Measurements from ENCODE around the gene IFI6. TPM values are rescaled to one million over a fixed set of nuclear protein-coding genes. Genes with fewer than 3 reads are reported as not detected.

IFI6 gene
- total RNA-seq, 1 experiment from 2014 or later: 44.5 TPM

DNA sequence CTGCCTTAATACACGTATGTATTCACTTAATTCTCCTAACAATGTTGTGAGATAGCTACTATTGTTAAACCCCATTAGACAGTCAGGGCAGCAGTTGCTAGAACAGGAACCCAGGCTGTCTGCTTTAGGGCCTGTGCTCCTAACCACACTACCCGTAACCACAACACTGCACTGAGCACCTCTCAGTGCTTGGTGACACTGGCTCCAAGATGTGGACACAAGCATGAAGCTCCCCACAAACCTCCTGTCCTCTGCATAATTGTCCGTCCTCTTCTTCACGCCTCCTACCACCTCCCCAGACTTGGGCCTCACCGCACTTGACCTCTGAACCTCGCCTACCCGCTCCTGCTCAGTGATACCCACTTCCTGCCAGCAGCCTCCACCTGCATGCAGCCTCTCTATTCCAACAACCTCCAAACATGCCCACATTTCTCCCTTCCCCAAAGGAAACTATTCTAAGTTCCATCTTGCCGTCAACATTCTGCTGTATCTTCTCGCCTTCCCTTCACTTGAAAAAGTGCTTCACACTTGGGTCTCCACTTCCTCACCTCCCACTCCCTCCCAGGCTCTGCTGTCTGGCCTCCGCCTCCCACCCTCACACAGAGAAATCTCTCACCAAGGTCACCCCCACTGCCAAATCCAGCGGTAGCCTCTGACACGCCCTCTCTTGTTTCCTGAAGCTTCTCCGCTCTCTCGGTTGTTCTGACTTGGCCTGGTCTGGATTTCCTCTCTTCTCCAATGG is 53.5 kb downstream of the IFI6 start:
- no TSS peak for BruUV-seq (replicated peaks)
- no peaks in the 10 kb centered on the region for H3K27me3 ChIP-seq (replicated peaks; ENCODE audit: control insufficient read depth, insufficient read depth, low read length)
- CTCF ChIA-PET: no interaction called here
- no peaks in the 10 kb centered on the region for H3K4me1 ChIP-seq
- Mint-ChIP-seq H3K4me1 (ENCODE audit: low read depth, unreplicated experiment) (no peaks in the 10 kb centered on the region), H3K27ac (ENCODE audit: unreplicated experiment) (no peak overlapping the region), H3K36me3 (ENCODE audit: insufficient read depth, unreplicated experiment) (no peaks in the 10 kb centered on the region), H3K9me3 (ENCODE audit: unreplicated experiment) (no peaks in the 10 kb centered on the region), H3K4me3 (ENCODE audit: unreplicated experiment) (no peak overlapping the region), H3K27me3 (ENCODE audit: insufficient read depth, unreplicated experiment) (peaks cover 2% of the 10 kb centered on the region)
- DNase-seq: no peak
- H3K9me3 ChIP-seq: no peaks in the 10 kb centered on the region
- no peaks in the 10 kb centered on the region for H3K36me3 ChIP-seq (ENCODE audit: control insufficient read depth, insufficient read depth, low read length)
- POLR2A ChIA-PET: no interaction called here
- intact Hi-C loops (cut with micrococcal nuclease; ENCODE audit: unreplicated experiment): no loop called here
- TF ChIP-seq, protein P1, sequence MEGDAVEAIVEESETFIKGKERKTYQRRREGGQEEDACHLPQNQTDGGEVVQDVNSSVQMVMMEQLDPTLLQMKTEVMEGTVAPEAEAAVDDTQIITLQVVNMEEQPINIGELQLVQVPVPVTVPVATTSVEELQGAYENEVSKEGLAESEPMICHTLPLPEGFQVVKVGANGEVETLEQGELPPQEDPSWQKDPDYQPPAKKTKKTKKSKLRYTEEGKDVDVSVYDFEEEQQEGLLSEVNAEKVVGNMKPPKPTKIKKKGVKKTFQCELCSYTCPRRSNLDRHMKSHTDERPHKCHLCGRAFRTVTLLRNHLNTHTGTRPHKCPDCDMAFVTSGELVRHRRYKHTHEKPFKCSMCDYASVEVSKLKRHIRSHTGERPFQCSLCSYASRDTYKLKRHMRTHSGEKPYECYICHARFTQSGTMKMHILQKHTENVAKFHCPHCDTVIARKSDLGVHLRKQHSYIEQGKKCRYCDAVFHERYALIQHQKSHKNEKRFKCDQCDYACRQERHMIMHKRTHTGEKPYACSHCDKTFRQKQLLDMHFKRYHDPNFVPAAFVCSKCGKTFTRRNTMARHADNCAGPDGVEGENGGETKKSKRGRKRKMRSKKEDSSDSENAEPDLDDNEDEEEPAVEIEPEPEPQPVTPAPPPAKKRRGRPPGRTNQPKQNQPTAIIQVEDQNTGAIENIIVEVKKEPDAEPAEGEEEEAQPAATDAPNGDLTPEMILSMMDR (IDR thresholded peaks at IDR 0.05; ENCODE audit: insufficient read depth in 1 of 2, low read depth in 1 of 2, low read length in 1 of 2, severe bottlenecking in 1 of 2, unreplicated experiment in 1 of 2): no peak
- H3K4me3 ChIP-seq (ENCODE audit: low read depth, low read length): no peak overlapping the region

DNA sequence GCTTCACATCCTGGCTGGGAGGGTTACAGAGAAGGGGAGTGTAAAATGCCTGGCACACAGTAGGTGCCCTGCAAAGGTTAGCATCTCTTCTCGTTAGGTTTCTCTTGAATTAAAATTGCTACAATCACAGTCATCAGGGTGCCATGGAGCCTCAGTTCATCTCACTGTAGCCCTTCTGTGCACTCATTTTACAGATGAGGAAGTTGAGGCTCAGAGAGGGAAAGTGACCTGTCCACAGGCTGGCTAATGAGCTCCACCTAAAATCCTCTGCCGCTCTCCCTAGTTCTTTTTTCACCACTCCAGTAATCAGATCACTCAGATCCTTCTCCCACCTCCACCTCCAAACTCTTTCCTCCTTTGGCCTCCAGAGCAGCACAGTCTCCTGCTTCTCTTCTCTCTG is 54.6 kb downstream of the IFI6 start:
- no peak for DNase-seq
- TF ChIP-seq, protein P1 (IDR thresholded peaks at IDR 0.05; ENCODE audit: insufficient read depth in 1 of 2, low read depth in 1 of 2, low read length in 1 of 2, severe bottlenecking in 1 of 2, unreplicated experiment in 1 of 2): no peak
- H3K4me1 ChIP-seq: no peaks in the 10 kb centered on the region
- no peaks in the 10 kb centered on the region for H3K36me3 ChIP-seq (ENCODE audit: control insufficient read depth, insufficient read depth, low read length)
- no TSS peak for BruUV-seq (replicated peaks)
- H3K4me3 ChIP-seq (ENCODE audit: low read depth, low read length): no peak overlapping the region
- no peak overlapping the region for H3K27ac Mint-ChIP-seq (ENCODE audit: unreplicated experiment)
- H3K9me3 ChIP-seq: no peaks in the 10 kb centered on the region
- no peaks in the 10 kb centered on the region for H3K9me3 Mint-ChIP-seq (ENCODE audit: unreplicated experiment)
- H3K4me1 Mint-ChIP-seq (ENCODE audit: low read depth, unreplicated experiment): no peaks in the 10 kb centered on the region
- H3K4me3 Mint-ChIP-seq (ENCODE audit: unreplicated experiment): no peak overlapping the region
- POLR2A ChIA-PET: no interaction called here
- H3K36me3 Mint-ChIP-seq (ENCODE audit: insufficient read depth, unreplicated experiment): no peaks in the 10 kb centered on the region
- CTCF ChIA-PET: interaction anchor here (0.5 to 0.9 kb wide), 2 partner anchors 10 to 60 kb away, joined by 3 read pairs; no protein-coding TSS in a partner anchor
- intact Hi-C loops (cut with micrococcal nuclease; ENCODE audit: unreplicated experiment): no loop called here
- no peaks in the 10 kb centered on the region for H3K27me3 ChIP-seq (replicated peaks; ENCODE audit: control insufficient read depth, insufficient read depth, low read length)
- H3K27me3 Mint-ChIP-seq (ENCODE audit: insufficient read depth, unreplicated experiment): peaks cover 2% of the 10 kb centered on the region

DNA sequence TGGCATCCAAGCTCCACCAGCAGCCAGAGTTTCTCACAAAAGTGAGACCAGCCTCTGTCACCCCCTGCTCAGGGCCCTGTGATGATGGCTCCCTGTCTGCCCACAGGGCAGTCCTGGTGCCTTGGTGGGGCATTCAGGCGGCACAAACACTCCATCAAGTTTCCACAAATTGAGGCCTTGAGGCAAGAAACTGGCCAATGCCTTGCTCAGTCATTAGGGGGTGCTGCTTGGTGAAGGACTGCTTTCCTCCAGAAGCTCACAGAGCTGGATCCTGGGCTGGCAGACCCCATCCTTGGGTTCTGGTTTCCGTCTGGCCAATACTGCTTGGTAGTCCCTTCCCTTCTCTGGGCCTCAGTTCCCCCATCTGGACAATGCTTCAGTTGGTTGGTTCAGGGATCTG is 55.6 kb downstream of the IFI6 start:
- H3K4me3 Mint-ChIP-seq (ENCODE audit: unreplicated experiment): no peak overlapping the region
- CTCF ChIA-PET: interaction anchor here (0.9 kb wide), 1 partner anchor 9 kb away, joined by 3 read pairs; no protein-coding TSS in a partner anchor
- Histone ChIP-seq H3K4me1 (no peaks in the 10 kb centered on the region), H3K27me3 (replicated peaks; ENCODE audit: control insufficient read depth, insufficient read depth, low read length) (no peaks in the 10 kb centered on the region), H3K36me3 (ENCODE audit: control insufficient read depth, insufficient read depth, low read length) (no peaks in the 10 kb centered on the region), H3K4me3 (ENCODE audit: low read depth, low read length) (no peak overlapping the region), H3K9me3 (no peaks in the 10 kb centered on the region)
- no peak overlapping the region for H3K27ac Mint-ChIP-seq (ENCODE audit: unreplicated experiment)
- POLR2A ChIA-PET: no interaction called here
- intact Hi-C loops (cut with micrococcal nuclease; ENCODE audit: unreplicated experiment): no loop called here
- BruUV-seq (replicated peaks): no TSS peak
- TF ChIP-seq, protein P1 (IDR thresholded peaks at IDR 0.05; ENCODE audit: insufficient read depth in 1 of 2, low read depth in 1 of 2, low read length in 1 of 2, severe bottlenecking in 1 of 2, unreplicated experiment in 1 of 2): no peak
- no peaks in the 10 kb centered on the region for H3K4me1 Mint-ChIP-seq (ENCODE audit: low read depth, unreplicated experiment)
- H3K9me3 Mint-ChIP-seq (ENCODE audit: unreplicated experiment): no peaks in the 10 kb centered on the region
- H3K27me3 Mint-ChIP-seq (ENCODE audit: insufficient read depth, unreplicated experiment): no peaks in the 10 kb centered on the region
- no peak for DNase-seq
- no peaks in the 10 kb centered on the region for H3K36me3 Mint-ChIP-seq (ENCODE audit: insufficient read depth, unreplicated experiment)

Other genes starting within 250 kb of the IFI6 start
- gene WASF2, start 182.0 kb downstream of the IFI6 start, total RNA-seq (2022): 59.2 and 68.6 TPM in 2 replicates
- 17.0 and 17.3 TPM in 2 replicates for gene AHDC1, start 68.0 kb downstream of the IFI6 start, total RNA-seq (2022)
- not detected in 2 replicates for gene FGR, start 37.0 kb downstream of the IFI6 start, total RNA-seq (2022)
- 9.4 and 9.8 TPM in 2 replicates for gene FAM76A, start 53.8 kb upstream of the IFI6 start, total RNA-seq (2022)
- gene STX12, start 101.0 kb upstream of the IFI6 start, total RNA-seq (2022): 19.6 and 21.5 TPM in 2 replicates
- 37.2 and 40.6 TPM in 2 replicates for gene PPP1R8, start 158.6 kb upstream of the IFI6 start, total RNA-seq (2022)
- 0.51 and 0.59 TPM in 2 replicates for gene THEMIS2, start 200.4 kb upstream of the IFI6 start, total RNA-seq (2022)
- gene RPA2, start 242.4 kb upstream of the IFI6 start, total RNA-seq (2022): 56.1 and 71.0 TPM in 2 replicates